Bronchial epithelial cell (primary cell): Measurements from ENCODE around the gene POP4. TPM values are rescaled to one million over a fixed set of nuclear protein-coding genes. Genes with fewer than 3 reads are reported as not detected.
A peak's percentile ranks its signal among the peaks of the same experiment; 100 is the strongest.
"Not testable (repeated sequence)": the region's sequence is repeated elsewhere in the genome, so short reads cannot be mapped to it uniquely, and the experiment has no call there.

Experiments used
- DNase-seq: peaks from one replicate; pipeline ENCODE4 v3.0.0-alpha.2; 2010; ENCODE audit warnings: low read depth
- FAIRE-seq: peaks from 2 replicates; lab custom pipeline; 2011; peaks lifted over from hg19 to GRCh38; lab: Jason Lieb, UNC
- H3K27me3 ChIP-seq: 2 replicates; pipeline ENCODE4 v1.5.1; 2011; ENCODE audit warnings: low read length; ENCODE audit not compliant: control insufficient read depth, insufficient read depth
- H3K36me3 ChIP-seq: 2 replicates; pipeline ENCODE4 v1.5.1; 2011; ENCODE audit warnings: low read length; ENCODE audit not compliant: control insufficient read depth, insufficient read depth
- H3K4me3 ChIP-seq: 2 replicates; pipeline ENCODE4 v1.5.1; 2011; ENCODE audit warnings: mild to moderate bottlenecking, low read depth, low read length, control low read depth
- total RNA-seq: library from RNA; depleted of rRNA; stranded (reverse); fragments of >200 nt; gene quantifications from 2 replicates; pipeline ENCODE4 v1.2.1, GENCODE V29; 2014
- TF ChIP-seq, protein P1 (sequence below): IDR thresholded peaks from 2 replicates; pipeline ENCODE4 v1.5.1; 2011; ENCODE audit warnings: mild to moderate bottlenecking, moderate library complexity, low read length, control low read depth, inconsistent platforms; ENCODE audit not compliant: insufficient read depth, severe bottlenecking

The POP4 gene, protein sequence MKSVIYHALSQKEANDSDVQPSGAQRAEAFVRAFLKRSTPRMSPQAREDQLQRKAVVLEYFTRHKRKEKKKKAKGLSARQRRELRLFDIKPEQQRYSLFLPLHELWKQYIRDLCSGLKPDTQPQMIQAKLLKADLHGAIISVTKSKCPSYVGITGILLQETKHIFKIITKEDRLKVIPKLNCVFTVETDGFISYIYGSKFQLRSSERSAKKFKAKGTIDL
- 58.7 and 79.2 TPM in 2 replicates for total RNA-seq

DNA sequence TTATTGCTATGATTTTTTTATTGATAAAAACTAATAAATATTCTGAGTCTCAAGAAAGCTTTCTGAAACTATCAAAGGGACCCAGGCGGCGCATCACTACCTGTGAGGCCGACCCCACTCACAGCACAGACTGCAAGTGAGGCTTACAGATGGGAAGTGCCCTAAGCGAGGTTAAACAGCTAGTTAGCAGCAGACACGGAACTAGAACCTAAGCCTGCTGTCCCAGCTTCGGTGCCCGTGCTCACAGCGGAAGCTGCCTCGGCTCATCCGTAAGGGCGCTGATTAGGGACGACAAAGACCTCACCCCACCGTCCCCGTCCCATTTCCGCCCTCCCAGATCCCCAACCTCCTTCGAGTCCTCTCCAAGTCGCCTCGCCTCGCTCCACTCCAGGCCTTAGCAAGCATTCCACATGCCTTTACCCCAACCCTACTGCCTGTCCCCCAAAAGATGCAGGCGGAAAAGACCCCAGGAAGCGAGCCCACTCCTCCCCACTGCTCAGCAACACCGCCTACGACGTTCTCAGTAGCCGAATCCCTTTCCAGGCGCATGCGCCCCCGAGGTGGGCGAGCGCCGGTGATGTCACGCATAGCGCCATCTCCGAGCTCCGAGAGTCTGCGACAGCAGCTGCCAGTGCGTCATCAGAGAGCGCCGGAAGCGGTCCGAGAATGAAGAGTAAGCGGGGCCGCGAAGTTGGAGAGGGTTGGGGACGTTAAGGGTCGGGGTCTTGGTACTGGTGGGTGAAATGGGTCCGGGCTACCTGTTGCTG is at the start of gene POP4:
TSS of gene POP4 (plus strand) at position 631 of the 767 bp plus-strand sequence. CDS start at position 667, 36 bp downstream.
- TF ChIP-seq, protein P1, sequence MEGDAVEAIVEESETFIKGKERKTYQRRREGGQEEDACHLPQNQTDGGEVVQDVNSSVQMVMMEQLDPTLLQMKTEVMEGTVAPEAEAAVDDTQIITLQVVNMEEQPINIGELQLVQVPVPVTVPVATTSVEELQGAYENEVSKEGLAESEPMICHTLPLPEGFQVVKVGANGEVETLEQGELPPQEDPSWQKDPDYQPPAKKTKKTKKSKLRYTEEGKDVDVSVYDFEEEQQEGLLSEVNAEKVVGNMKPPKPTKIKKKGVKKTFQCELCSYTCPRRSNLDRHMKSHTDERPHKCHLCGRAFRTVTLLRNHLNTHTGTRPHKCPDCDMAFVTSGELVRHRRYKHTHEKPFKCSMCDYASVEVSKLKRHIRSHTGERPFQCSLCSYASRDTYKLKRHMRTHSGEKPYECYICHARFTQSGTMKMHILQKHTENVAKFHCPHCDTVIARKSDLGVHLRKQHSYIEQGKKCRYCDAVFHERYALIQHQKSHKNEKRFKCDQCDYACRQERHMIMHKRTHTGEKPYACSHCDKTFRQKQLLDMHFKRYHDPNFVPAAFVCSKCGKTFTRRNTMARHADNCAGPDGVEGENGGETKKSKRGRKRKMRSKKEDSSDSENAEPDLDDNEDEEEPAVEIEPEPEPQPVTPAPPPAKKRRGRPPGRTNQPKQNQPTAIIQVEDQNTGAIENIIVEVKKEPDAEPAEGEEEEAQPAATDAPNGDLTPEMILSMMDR, result no peak
- DNase-seq, result peak; percentile 86
- no peak for FAIRE-seq
- H3K27me3 ChIP-seq, result no peaks in the 10 kb centered on the region
- H3K36me3 ChIP-seq, result peaks cover 2% of the 10 kb centered on the region
- H3K4me3 ChIP-seq, result peak within 1 kb of the TSS; percentile 67

DNA sequence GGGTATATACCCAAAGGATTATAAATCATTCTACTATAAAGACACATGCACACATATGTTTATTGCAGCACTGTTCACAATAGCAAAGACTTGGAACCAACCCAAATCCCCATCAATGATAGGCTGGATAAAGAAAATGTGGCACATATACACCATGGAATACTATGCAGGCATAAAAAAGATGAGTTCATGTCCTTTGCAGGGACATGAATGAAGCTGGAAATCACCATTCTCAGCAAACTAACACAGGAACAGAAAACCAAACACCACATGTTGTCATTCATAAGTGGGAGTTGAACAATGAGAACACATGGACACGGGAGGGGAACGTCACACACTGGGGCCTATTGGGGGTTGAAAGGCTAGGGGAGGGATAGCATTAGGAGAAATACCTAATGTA is 47.0 kb upstream of the POP4 start:
- H3K4me3 ChIP-seq, DNase-seq, FAIRE-seq, H3K36me3 ChIP-seq, H3K27me3 ChIP-seq: not testable (repeated sequence)

DNA sequence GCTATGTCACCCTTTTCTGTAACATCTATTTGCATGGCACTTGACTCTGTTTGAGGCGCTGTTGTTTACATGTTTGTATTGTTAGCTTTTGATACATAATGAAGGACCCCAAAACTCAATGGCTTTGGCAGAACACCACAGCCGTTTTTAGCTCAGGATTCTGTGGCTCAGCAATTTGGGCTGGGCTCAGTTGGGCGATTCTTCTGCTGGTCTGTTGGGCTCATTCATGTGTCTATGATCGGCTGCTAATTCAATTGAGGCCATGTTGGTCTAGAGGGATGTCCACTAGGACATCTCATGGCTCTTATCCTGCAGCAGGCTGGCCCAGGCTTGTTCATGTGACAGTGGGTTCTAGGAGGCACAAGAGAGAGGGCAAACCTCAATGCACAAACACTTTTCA is 46.3 kb upstream of the POP4 start:
- TF ChIP-seq, protein P1, result no peak
- FAIRE-seq (no peak), DNase-seq (no peak)
- Histone ChIP-seq H3K36me3 (no peaks in the 10 kb centered on the region), H3K4me3 (no peak overlapping the region), H3K27me3 (no peaks in the 10 kb centered on the region)

DNA sequence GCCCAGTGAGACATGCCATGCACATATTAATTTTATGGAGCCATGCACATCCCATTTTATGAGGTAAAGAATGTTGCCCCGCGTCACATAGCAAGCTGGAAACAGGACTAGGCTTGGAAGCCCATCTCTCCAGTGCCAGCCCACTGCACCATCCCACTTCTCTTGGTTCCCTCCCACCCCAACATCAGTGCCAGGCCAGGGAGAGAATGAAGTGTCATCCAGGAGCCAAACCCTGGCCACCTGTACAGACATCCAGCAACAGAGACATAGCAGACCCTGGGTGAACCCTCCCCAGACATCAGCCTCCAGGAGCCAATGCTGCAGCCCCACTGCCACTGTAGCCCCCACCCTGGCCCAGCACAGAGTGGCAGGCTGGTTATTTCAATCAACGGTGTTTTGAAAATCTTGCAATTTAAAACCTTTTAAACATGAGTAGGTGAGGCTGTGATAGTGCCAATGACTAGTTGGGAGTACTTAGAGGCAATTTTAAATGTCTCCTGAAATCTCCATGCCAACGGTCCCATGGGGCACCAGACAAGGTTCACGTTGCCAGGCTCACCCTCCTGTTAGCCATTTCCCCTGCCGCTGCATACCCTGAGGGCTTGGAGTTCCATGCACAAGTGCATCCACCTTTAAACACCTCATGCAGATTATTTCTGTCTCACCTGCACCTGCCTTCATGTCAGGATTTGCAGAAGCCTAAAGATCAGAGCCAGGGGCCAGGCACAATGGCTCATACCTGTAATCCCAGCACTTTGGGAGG is 45.6 kb upstream of the POP4 start:
- no peaks in the 10 kb centered on the region for H3K27me3 ChIP-seq
- TF ChIP-seq, protein P1, result no peak
- DNase-seq, result no peak
- no peaks in the 10 kb centered on the region for H3K36me3 ChIP-seq
- no peak overlapping the region for H3K4me3 ChIP-seq
- FAIRE-seq, result no peak

DNA sequence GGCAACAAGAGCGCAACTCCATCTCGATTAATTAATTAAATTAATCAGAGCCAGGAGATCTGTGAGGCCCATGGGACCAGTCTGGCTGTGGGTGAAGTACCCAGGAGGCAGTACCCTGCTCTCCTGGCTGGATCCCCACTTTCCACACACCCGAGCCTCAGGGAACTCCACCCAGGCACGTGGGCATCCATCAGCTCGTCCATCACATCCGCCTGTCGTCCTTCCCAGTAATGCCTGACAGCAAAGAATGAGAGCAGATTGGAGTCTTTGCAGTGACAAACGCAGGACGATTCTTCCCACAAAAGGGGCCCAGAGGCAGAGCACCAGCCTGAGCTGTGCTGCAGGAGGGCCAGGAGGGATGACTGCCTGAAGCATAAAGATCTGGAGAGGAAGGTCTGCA is 44.5 kb upstream of the POP4 start:
- FAIRE-seq, result no peak
- no peak for DNase-seq
- Histone ChIP-seq H3K36me3 (no peaks in the 10 kb centered on the region), H3K27me3 (no peaks in the 10 kb centered on the region), H3K4me3 (no peak overlapping the region)
- TF ChIP-seq, protein P1, result no peak
